ENCODE data around the gene ALDH1L1.
"Not testable (repeated sequence)": the region's sequence is repeated elsewhere in the genome, so short reads cannot be mapped to it uniquely, and the experiment has no call there.

ALDH1L1 gene

DNA sequence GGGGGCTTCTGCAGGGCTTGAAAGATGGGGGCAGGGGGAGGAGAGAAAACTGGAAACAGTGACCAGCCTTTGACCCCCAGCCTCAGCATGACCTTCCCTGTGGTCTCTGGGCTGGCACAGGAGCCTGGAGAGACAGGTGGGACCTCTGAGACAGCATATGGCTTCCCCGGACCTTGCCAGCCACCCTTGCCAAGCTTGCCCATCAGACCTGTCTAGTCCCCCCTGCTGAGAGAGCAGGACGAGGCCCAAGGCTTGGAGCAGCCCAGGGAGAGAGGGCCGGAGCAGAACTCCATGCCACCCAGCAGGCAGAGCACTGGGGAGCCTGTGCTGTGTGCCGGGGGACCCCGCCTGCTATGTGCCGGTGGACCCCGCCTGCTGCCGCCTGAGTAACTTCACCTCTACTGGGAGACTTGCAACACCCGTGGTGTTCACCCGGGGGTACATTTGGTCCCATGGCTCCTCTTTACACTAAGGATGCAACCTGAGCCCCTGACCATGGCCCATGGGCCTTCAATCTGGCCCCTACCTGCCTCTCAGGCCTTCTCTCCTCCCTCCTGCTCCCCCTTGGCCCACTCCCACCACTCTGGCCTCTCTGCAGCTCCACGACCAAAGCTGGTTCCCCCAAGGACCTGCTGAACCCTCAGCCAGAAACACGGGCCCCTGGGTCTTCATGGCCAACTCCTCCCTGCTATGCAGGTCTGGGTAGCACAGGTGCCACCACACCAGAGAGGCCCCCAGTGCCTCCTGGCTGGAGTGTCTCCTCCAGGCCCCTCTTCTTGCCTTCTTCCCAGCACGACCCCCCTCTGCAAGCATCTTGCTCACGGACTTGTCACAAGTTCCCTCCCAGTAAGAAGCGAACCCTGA is 75.4 kb downstream of the ALDH1L1 start:
- no peak for DNase-seq

DNA sequence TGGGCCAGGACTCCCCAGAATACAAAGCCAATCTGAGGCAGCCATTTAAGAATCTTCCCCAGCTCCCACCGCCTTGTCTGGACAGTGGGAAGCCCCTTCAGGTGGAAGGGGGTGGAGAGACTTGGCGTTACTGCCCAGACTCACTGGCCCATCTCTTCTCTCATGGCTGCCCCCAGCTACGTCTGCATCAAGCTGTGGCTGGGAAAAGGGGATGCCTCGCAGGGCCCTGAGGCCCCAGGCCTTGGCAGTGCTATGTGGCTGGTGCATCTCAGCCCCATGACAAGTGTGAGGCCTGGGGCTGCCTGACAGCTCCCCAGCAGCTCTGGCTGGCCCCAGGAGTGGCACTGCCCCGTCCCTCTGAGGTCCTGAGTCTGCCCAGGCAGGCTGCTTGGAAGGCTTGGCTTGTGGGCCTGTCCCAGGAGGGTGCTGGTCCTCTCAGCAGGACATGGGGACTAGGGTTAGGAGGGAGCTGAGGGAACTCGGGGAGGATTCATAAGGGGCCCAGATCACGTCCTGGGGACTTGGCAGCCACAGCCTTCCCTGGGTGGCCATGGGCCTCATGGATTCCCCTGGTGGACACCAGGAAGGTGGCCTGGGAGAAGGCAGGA is 76.3 kb downstream of the ALDH1L1 start:
- no peak for DNase-seq

DNA sequence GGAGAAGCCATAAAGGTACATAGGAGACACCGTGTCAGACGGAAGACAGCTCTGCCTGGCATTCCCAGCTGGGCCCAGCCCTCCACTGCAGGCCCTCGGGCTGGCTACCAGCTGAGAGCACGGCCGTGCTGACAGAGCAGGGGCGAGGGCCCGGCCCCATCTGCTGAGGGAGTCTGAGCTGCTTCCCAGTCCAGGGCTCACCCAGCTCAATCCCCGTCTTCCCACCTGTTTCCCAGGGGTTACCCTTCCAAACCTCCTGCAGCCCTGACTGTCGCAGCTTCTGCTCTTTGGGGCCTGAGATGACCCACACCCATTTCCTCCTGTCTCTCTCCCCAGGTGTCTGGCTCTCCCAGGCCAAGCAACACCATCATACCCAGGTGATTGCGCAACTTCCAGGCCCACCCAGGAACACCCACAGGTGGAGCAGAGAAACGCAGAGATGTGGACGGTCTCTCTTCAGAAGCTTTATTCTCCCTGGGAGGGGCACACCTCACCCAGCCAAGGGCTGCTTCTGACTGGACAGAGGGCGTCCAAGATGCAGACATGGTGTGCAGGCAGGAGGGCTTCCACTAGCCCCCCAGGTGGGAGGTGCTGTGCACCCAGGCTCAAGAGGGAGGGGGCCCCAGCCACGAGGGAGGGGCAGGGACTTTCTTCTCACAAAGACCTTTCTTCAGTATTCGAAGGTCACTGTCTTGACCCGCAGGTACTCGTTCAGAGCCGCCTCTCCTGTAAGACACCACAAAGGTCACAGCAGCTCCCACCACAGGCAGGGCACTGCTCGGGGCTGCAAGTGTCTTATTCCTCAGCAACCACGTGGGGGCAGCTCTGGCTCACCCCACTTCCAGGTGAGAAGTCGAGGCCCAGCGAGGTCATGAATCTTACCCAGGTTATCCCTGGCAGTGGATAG is 77.0 kb downstream of the ALDH1L1 start:
- DNase-seq = no peak

DNA sequence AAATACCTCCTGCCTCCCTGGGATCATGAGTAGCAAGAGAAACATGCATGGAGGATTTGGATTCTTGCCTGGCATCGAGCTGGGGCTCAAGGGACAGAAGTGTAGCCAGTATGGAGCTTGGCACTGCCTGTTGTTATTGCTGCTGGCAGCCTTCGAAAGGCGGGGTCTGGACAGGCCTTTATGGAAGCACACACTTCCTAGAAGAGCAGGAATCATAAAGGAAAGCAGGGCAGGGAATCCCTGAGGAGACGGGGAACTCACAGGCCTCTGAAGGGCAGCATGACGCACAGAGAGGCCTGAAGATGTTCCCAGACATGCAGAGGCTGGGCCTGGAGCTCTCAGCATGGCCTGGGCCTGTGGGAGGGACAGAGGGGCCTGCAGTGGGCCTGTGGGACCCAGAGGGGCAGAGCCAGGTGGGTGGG is 77.8 kb downstream of the ALDH1L1 start:
- DNase-seq = peak; percentile 59

GRCh38 chr3:126102011-126102410 is 78.4 kb downstream of the ALDH1L1 start:
- no peak for DNase-seq

DNA sequence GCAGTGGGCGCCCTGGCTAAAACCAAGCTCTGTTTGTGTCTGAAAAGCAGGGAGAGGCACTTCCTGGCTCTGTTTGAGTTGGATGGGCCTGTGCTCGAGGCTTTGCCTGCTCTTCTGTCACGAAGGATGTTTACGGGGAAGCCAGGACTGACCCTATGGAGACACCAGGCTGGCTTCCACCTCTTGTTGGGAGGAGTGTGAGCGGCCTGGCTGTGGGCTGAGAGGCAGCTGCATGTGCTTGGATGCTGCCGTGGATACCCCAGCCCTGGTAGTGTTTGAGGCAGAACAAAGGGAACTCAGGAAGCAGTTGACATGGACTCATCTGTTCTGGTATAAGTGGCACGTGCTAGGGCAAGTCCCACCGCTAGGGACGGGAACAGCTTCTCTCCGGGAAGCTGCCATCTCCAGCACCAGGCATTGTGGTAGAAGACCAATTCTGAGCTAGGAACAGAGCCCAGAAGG is 78.8 kb downstream of the ALDH1L1 start:
- DNase-seq = no peak

- no peak for DNase-seq
Observed at GRCh38 chr3:126100634-126101301, 79.6 kb downstream of the ALDH1L1 start.

DNA sequence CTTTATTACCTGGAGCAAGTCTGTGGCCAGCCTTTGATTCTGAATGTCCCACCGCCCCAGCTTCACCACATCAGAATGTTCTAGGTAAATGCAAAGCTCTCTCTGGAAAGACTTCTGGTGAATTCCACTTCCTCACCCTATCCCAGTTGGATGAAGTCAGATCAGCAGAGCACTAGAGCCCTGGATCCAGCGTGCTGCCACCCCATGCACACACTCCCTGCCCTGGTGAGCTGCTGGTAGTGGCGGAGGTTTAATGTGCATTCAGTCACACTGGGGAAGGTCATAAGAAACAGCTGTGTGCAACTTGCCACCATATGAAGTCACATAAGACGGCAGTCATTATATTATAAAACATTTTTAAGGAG is 80.1 kb downstream of the ALDH1L1 start:
- DNase-seq = no peak

DNA sequence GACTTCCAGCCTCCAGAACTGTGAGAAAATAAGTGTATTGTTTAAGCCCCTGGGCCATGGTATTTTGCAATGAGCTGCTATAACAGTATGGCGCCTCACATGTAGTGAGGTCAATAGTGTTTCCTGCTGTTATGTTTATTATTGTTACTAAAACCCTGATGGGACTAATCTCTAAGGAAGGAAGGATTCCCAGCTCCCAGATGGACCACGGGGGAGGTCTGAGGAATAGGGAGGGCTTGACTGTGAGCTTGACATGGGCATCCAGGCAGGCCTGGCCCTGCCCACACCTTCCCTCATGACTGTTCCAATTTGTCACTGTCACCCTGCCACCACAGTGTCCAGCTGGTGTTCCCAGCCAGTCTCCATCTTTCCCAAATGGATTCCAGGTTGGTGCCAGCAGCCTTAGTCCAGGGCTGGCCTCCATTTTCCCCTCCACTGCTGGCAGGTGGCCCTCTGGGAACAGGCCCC is 82.0 kb downstream of the ALDH1L1 start:
- no peak for DNase-seq

DNA sequence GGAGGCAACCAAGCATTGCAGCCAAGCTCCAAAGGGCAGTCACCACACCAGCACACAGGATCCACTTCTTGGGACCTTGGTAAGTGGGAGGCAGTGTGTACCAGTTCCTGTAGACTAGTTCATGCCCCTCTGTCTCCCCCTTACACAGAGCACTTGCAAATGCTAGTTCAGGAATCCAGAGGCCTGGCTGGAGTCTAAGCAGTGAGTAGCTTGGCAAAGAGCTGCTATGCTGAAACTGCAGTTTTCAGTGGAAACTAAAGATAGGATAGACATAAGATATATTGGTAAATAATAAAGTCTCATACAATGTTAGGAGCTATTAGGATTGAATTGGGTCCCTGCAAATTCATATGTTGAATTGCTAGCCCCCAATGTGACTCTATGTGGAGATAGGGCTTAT is 82.6 kb downstream of the ALDH1L1 start:
- no peak for DNase-seq

GRCh38 chr3:126096274-126096673 is 84.1 kb downstream of the ALDH1L1 start:
- not testable (repeated sequence) for DNase-seq

- not testable (repeated sequence) for DNase-seq
Observed at GRCh38 chr3:126092128-126092527, 88.3 kb downstream of the ALDH1L1 start.

GRCh38 chr3:126087552-126088175 is 92.7 kb downstream of the ALDH1L1 start:
- DNase-seq = no peak

GRCh38 chr3:126085841-126086240 is 94.5 kb downstream of the ALDH1L1 start:
- no peak for DNase-seq

DNA sequence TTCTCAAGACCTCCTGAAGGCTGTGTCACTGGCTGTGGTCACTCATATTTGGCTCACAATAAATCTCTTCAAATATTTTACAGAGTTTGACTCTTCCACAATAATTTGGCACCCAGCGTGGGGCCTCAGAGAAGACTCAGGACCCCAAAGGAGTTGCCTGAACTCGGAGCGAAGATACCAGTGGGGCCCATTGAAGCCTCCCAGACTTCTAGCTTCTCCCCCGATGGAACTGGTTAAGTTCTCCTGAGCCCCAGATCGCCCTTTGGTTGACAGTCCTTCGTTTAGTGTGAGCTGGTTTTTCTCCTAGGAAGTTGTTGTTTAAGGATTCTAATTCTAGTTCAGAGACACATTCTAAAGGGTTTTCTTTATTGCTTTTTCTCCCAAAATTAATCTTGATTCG is 95.1 kb downstream of the ALDH1L1 start:
- DNase-seq = no peak

DNA sequence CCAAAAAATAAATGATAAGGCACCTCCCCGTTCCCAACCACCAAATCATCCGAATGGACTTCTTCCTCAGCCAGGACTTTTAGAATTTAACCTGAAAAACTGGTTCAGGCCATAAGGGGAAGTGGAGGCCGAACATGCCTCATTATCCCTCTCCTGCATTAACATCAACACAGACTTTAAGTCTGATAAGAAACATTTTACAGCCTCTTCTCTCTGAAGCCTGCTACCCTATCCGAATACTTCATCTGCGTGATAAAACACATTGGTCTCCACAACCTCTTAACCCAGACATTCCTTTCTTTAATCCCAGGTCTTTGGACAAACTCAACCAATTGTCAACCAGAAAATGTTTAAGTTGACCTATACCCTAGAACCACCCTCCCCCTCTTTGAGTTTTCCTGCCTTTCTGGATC is 95.6 kb downstream of the ALDH1L1 start:
- no peak for DNase-seq

GRCh38 chr3:126083913-126084767 is 96.2 kb downstream of the ALDH1L1 start, which contains the start of gene SLC41A3:
Gene SLC41A3, minus strand, starts transcription at chr3:126084124. Its CDS starts 15,905 bp downstream, at chr3:126068219.
- peak; percentile 95 for DNase-seq

DNA sequence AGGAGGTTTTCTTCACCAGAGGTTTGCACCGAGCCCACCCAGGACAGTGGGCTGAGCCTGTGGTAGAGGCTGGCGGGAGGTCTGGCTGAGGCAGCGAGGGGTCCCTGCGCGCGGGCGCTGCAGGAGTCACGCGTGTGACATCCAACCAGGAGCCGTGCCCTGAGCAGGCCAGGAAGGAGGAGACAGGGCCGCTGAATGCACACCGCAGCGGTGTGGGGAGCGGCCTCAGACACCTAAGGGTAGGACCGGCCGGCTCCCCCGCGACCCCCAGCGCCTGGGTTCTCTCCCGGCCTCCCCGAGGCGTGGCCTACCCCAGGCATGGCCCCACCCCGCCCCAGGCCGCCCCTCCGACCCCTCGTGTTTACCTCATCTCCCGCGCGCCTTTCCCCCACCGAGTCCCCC is 96.9 kb downstream of the ALDH1L1 start:
- DNase-seq = no peak

DNA sequence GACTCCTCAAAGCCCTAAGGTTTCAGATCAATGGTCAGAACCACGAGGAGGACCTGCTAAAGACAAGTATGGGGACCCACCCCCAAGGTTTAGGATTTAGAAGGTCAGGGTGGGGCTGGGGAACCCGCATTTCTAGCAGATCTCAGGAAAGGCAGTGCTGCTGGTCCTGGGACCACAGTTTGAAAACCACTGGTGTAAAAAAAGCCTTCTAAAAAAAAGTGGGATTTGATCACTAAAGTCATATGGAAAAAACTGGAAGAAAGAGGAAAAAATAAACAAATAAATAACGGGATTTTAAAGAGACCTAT is 97.3 kb downstream of the ALDH1L1 start:
- DNase-seq = no peak

DNA sequence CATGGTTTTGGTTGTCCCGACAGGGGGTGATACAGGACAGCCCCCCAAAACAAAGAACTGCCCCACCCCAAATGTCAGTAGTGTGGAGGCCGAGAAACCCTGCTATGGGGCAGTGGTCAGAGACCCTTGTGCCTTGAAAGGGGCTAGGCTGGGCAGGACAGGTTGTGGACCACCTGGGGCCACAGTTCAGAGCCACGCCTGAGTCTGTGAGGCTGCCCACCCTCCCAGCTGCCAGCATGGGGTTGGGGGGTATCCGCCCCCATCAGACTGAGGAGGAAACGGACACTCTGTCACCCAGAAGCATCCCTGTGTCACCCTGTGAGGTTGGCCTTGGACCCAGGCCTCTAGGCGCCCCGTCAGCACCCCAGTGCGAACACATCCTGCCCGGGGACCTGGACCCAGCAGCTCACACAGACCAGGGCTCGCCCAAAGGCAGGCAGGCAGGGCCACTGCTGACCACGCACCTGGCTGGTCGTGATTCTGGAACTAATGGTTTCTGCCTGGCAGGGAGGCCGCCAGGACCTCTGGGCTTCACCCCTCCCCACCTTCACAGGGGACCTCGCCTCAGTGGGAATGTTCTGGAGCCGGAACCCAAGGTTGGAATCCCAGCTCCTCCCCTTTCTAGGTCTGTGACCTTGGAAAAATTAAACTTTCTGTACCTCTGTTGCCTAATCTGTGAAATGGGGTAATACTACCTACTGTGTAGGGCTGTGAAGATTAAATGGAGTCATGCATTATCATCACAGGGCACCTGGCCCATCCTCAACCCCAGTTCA is 97.8 kb downstream of the ALDH1L1 start:
- DNase-seq = no peak
